NCI-H1092 (cell line): Measurements from ENCODE around the gene SAP30.

Experiments
- DNase-seq: peaks from one replicate; lab custom pipeline; 2025; lab: John Stamatoyannopoulos, UW

The SAP30 gene, protein sequence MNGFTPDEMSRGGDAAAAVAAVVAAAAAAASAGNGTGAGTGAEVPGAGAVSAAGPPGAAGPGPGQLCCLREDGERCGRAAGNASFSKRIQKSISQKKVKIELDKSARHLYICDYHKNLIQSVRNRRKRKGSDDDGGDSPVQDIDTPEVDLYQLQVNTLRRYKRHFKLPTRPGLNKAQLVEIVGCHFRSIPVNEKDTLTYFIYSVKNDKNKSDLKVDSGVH

DNA sequence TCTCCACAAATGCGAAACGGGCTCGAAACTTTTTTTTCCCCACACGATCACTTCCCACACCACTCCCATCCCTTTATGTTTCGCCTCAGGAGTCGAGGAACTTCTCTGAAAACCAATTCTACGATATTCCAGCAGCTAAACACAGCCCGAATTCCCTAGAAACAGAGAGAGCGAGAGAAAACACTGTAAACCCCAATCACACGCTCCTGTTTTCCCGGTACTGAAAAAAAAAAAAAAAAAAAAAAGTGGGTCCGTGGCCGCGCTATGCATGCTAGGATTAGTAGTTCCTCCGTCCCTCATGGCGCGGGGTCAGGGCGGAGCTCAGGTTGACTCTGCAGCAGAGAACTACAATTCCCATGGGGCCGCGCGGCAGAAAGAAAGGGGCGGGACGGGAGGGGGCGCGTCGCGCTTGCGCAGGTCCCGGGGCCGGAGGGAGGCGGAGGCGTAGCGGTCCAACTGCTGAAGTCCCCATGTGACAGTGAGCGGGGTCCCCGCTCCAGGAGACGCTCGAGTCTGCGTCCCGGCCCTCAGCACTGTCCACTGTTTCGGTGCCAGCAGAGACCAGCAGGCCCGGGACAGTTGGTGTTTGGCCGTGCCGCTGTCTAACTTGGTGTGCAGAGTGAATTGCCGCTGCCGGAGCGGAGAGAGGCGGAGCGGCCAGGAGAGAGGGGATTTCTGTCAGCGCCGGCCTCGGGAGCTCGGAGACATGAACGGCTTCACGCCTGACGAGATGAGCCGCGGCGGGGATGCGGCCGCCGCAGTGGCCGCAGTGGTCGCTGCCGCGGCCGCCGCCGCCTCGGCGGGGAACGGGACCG lies at the start of gene SAP30:
SAP30 (plus strand) TSS at position 478 of the 815 bp plus-strand sequence; CDS start at position 707, 229 bp downstream.
- peak; percentile 98 for DNase-seq

DNA sequence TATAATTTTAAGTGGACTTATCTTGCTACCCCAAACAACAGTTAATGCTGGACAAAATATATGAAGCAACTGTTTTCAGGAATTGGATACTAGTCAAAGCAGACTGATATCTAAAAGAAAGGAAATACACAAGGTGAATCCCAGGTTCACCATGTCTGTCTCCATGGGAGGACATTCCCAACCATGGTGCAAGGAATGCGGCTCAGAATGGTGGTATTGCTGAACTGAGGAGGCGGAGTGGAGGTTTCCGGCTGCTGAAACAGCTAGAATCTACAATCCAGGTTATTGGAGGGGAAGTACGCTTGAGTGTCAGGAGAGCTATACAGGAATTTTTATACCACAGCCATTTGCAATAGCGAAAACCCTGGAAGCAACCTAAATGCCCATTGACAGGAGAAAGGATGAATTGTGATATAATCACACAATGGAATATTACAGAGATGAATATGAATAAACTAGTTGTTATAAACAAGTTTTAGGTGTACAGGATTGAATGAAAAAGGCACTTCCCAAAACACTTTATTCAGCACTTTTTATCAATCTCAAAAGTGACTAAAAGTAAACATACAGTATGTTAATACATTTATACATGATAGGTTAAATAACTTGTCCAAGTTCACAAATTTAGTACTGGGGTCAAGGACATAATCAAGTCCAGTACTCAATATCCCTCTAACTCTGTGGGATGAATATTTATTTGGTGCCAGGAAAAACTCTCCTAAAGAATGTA lies 45.6 kb upstream of the SAP30 start:
- no peak for DNase-seq

DNA sequence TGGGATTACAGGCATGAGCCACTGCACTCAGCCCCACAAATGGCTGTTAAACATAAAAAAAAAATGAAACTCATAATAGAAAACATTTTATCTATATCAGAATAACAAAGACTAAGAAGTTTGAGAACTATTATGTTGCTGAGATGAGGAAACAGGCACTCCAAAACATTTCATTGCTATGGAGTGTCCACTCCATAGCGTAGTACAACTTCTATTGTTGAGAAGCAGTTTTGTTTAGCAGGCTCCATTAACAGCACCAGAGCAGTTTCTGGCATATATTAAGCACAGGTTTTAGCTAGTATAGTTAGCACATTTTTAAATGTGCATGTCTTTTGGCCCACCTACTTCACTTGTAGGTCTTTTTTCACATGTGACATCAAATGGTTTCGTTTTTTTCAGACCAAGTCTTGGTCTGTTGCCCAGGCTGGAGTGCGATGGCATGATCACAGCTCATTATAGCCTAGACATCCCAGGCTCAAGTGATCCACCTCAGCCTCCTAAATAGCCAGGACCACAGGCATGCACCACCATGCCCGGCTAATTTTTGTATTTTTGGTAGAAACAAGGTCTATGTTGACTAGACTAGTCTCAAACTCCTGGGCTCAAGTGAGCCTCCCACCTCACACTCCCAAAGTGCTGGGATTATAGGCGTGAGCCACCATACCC lies 42.4 kb upstream of the SAP30 start:
- no peak for DNase-seq

DNA sequence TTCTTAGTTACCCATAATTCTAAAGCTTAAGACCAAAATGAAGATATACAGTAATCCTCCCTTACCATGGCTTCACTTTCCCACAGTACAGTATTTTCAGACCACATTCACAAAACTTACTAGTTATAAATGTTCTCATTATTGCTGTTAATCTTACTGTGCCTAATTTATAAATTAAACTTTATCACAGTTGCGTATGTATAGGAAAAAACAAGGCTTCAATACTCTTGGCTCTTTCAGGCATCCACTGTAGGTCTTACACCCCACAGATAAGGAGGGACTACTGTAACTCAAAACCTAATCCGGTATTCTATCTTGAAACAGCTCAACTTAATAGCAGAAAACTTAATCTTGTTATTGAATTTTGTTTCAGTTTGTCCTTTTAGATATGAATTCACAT lies 40.2 kb upstream of the SAP30 start:
- DNase-seq: no peak

DNA sequence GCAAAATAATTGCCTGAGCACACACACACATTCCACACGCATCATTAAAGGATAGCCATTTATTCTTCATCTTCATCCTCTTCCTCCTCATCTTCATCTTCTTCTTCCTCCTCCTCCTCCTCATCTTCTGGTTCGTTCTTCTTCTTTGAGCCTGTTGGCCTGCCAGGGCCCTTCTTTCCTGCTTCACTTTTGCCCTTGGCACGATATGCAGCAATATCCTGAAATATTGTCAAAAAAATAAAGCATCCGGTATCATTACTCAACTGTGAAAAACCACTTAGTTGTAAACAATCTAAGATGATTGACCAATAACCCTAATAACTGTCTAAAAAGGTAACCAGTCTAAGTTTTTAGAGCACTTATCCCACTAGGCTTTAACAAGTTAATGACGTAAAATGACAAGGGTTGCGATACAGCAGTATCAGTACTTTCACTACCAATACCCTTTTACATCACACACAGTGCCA lies 38.7 kb upstream of the SAP30 start:
- DNase-seq: no peak

DNA sequence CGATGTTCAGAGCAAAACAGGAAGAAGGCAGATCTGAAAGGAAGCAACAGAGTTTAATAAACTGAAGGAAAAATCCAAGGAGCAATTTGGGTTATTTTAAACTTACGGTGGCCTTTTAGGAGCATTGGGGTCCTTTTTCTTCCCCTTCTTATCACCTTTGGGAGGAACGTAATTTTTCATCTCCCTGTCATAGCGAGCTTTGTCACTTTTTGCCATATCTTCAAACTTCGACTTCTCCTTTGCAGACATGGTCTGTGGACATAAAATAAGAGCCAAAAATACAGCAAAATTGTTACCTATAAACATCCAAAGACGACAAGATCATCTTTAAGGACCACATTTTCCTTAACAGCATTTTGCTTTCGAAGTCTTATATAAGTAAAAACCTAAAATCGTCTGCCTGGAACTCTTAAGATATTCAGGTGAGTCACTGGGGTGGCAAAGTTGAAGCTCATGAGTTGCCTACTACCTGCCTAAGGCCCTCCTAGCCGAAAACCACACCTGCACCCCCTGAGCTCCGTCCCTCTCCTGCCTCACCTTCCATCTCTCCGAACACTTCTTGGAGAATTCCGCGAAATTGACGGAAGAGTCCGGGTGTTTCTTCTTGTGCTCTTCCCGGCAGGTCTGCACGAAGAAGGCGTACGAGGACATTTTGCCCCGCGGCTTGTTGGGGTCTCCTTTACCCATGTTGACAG lies 37.6 kb upstream of the SAP30 start:
- no peak for DNase-seq

DNA sequence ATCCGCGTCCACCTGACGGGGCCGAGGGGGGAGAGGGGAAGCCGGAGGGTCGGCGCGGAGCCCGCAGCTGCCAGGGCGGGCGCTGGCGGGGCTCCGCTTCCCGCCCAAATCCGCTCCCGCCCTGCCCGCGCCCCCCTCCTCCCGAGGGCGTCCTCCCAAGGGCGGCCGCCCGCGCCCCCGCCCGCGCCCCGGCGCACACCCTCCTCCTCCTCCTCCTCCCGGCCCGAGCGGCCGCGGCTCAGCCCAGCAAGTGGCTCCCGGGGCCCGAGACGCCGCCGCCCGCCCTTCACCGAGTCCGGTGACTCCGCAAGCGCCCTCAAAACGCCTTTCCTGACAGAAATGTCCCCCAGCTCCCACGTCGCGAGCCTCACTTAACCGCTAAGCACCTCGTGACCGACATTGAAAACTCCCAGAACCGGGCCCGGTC lies 37.1 kb upstream of the SAP30 start:
- peak; percentile 55 for DNase-seq

DNA sequence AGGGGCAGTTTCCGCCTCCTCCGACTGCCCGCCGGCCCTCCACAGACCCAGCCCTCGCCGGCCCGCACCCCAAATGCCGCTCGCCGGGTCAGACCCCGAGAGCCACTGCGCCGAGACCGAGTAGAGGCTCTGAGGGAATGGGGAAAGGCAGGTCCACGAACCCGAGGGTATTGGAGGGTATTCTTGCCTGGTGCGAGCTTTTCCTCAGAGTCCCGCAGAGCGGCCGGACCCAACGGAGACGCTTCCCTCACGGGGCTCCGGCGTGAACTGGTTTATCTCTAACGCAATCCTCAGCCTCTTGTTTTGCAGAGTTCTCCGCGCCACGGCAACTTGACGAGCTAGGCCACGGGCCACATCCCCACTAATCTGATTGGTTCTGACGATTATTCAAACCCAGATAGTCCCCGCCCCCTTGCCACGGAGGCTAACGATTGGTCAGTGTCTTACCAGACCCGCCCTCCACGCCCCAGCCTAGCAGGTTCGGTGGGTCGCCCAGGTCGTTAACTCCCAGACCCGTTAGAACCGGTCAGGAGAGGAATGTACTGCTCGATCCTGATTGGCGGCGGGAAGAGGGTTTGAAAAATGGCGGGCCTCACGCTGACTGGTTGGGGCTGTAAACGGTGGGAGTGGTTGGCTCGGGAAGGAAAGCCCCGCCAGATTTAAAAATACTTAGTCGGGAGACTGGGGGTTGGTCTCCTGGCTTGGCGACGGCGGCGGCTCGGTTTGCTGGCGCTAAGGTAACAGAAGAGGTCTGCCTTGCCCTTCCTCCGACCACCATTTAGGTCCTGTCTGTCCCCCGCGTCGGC lies 36.5 kb upstream of the SAP30 start, which contains the start of gene HMGB2:
HMGB2 (minus strand) TSS at position 274 of the 806 bp plus-strand sequence. CDS start 709 bp downstream, outside the sequence.
- peak; percentile 100 for DNase-seq

DNA sequence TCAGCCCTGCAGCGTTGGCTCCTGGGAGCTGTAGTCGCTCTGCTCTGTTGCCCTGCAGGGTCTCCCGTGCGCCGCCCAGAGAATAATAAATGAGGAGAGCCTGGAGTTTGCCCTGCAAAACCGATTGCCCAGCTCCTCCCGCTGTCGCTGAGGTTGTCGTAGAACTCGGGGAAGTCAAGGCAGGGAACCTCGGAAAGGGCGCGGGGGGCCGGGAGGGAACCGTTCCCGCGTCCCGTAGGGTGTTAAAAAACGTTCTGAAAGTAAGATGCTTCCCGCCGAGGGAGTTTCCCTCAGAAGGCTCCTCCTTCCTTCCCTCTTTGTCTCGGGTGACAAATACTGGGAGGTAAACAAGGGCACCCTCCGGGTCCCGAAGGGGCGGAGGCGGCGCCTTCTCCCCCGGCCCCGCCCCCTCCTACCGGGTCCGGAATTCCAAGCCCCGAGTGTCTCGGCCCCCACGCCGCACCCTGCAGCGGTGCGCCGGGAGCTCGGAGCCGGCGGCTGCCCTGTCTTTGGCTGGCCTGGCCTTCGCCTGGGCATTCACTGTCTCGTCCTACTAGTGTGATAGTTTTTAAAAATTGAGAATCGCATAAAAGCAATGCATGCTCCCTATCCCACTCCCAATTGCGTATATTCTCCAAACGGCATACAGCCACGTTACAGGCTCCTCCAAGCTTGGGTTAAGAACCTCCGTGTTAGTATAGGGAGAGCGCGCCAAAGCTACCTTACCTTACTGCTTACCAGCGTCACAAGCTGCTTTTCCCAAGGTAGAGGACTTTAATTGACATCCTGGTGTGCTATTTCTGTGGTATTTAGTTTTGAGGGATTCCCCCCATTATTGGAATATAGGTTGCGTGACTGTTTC lies 35.6 kb upstream of the SAP30 start:
- DNase-seq: peak; percentile 87

DNA sequence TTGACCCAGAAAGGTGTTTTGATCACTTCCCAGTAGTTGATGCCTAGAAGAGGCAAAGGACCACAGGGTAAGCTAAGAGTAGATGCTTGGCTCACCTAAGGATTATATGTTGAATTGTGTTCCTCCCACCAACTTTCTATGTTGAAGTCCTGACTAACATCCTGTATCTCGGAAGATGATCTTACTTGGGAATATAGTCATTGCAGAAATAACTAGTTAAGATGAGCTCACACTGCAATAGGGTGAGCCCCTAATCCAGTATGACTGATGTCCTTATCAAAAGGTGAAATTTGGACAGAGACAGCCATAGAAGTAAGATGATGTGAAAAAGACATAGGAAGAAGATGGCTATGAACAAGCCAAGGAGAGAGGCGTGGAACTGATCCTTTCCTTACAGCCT lies 33.3 kb upstream of the SAP30 start:
- no peak for DNase-seq

DNA sequence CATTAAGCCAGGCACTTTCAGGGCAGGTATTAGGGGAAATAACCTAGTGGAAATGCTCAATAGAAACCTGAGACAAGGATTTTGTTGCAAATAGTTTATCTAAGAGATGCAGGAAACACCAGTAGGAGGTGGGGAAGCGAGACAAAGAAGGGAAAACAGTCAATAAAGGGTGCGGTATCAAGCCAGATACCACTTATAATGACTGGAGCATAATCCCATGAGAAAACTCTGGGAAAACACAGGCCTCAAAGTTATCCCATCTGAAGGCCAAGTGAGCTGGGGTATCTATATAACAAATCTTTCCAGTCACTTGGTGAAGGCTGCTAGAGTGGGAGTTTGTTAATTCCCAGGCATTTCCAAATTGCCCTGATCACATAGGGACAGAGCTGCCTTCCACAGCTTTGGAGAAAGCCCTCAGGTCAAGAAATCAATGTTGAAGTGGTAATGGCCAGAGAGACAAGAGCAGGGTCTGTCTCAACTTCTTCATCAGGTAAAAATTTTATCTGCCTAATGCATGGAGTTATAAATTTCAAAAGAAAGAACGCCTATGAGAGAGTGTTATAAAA lies 26.8 kb upstream of the SAP30 start:
- no peak for DNase-seq

DNA sequence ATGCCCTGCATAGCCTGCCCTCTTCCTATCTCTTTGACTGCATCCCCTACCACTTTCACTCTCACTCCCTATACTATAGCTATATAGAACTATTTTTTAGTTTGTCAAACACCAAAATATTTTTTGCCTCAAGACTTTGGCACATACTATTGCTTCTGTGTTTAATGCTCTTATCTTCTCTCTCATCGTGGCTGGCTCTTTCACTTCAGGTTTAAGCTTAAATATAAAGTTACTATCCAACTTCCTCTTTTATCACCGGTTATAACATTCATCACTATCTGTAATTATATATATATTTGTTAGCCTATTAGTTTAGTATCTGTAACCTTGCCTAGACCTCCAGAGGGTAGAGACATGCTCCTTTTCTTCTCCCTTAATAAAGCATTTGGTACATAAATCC lies 25.1 kb upstream of the SAP30 start:
- DNase-seq: no peak

DNA sequence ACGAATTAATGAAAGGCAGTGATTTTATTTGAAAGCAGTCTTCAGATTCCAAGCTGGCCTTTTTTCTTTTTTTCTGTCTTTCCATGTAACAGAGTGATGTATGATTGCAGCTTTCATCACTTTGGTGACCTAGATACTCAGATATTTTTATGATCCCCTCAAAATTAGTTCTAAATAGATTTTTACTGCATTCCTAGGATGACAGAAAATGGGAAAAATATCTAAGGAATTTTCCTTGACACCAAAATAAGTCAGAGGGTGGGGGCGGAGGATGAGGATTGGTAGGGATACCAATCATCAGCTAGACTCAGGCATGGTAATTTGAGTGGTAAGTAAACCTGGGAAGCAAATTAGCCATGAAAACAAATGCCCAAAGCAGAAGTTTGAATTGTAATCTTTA lies 24.7 kb upstream of the SAP30 start:
- DNase-seq: no peak

DNA sequence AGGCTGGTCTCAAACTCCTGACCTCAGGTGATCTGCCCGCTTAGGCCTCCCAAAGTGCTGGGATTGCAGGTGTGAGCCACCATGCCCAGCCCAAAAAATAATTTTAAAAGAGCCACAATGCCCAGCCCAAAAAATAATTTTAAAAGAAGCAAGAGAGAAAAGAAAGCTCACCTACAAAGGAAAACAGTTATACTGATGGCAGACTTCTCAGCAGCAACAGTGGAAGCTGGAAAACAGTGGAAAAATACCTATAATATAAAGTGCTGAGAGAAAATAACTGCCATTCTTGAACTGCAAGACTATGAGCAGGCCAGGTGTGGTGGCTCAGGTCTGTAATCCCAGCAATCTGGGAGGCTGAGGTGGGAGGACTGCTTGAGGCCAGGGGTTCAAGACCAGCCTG lies 23.3 kb upstream of the SAP30 start:
- DNase-seq: no peak

DNA sequence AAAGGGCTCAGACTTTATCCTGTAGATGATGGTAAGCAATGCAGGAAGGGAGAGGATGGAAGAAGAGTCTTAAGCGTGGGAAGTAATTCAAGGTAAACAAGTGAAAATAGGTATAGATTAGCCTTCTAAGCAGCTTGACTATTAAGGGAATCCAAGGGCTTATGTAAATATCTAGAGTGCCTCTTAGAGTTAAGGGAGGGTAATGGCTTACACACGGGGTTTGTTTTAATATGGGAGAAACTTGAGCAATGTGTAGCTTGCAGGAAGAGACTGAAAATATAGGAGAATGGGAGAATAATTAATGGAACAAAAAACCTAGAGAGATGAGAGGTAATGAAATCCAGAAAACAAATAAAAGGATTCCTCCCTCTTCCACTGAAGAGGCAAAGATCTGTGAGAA lies 12.8 kb upstream of the SAP30 start:
- no peak for DNase-seq

DNA sequence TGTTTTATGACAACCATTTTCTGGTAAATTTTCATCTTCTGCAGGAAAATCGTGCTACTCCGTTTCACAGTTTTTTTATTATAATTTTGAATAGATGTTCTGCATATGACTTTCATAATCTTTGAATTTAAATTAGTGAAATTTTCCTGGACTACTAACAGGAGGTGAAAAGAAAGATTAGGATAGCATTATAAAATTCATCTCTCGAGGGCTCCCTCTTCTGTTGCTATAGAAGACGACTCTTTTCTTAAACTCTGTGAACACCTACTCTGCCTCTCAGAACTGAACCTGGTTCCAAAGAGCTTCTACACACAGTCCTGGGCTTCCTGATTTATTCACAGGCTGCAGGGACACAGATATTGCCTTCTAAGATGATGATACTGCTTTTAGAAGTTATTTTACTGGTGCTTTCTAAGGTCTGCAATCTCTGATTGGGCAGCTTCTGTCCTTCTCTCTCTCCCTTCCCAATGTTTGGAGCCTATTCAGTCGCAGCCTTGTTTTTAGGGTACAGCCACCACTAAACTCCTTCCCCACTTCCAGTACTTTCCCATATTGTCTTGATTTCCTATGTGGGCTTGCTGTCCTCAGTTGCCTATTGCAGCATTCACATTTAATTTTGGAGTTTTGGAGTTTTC lies 10.1 kb upstream of the SAP30 start:
- DNase-seq: no peak

DNA sequence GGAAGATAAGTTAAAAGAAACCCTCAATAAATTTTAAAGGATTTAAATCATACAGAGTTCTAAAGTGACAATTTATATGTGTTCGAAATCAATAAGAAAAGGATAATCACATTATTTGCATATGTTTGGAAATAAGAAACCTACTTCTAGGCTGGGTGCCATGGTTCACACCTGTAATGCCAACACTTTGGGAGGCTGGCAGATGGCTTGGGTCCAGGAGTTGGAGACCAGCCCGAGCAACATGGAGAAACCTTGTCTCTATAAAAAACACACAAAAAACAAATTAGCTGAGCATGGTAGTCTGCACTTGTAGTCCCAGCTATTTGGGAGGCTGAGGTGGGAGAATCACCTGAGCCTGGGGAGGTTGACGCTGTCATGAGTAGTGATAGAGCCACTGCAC lies 8.1 kb upstream of the SAP30 start:
- no peak for DNase-seq

DNA sequence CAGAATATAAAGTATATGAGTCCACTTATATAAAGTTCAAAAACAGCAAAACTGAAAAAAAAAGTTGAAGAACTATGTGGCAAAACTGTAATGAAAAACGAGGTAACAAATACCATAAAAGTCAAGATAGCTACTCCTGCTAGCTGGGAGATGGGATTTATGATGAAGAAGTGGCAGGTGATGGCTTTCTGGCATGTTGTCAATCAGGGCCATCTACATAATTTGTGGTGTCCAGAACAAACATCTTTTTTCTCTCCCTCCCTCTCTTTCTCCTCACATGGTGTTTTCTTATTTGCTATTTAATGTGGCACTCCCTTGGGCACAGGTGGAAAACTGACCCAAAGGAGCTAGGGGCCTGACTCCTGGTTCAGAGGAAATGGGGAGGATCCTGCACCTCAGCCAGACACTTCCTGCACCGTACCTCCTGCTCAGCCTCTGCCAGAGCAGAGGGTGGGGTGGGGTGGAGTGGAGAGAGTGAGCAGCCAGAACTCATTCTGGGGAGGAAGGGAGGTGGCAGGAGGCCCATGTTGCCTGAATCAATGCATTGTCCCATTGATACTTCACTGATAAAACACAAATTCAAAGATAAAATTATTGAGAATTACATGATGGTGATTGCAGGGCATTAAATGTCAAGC lies 5.3 kb upstream of the SAP30 start:
- no peak for DNase-seq
